Mucosa of descending colon (tissue), 3 donors: Measurements from ENCODE around the gene SMC5. TPM values are rescaled to one million over a fixed set of nuclear protein-coding genes. Genes with fewer than 3 reads are reported as not detected.
A peak's percentile ranks its signal among the peaks of the same experiment; 100 is the strongest.

Source experiments
- ATAC-seq: fragments of 200-7000 bp; cut with Tn5 transposase; one replicate; pipeline ENCODE4 v1.9.1; 2020; ENCODE audit warnings: mild to moderate bottlenecking, moderate library complexity
- DNase-seq, 3 donors: peaks; one replicate each; pipeline ENCODE4 v3.0.0-alpha.2; 2020
- H3K36me3 ChIP-seq: fragments of 200-600 bp; one replicate; pipeline ENCODE4 v1.8.0; 2021; ENCODE audit warnings: low read depth, mild to moderate bottlenecking
- H3K4me1 ChIP-seq: fragments of 200-600 bp; one replicate; pipeline ENCODE4 v1.8.0; 2021; ENCODE audit warnings: low read depth, mild to moderate bottlenecking
- H3K4me3 ChIP-seq: fragments of 200-600 bp; one replicate; pipeline ENCODE4 v1.8.0; 2021; ENCODE audit warnings: mild to moderate bottlenecking
- H3K9me3 ChIP-seq: fragments of 200-600 bp; one replicate; pipeline ENCODE4 v1.8.0; 2021; ENCODE audit warnings: mild to moderate bottlenecking
- intact Hi-C, 2 donors: fragments of 100-400 bp; cut with DNase I in 1 of 2; cut with micrococcal nuclease in 1 of 2; formaldehyde crosslinking; loops; one replicate each; pipeline versions ENCODE4 v1.11.0 to v1.11.1; 2022; cut with DNase I, micrococcal nuclease
- total RNA-seq, 3 donors: library from RNA; stranded (reverse); fragmentation: NEBNext Ultra II Directional in 2 of 3; extraction: Animal tissue kit (Norgen Biotek cat#: 25700) in 2 of 3; gene quantifications; one replicate each; pipeline versions ENCODE4 v1.2.1 to v1.2.4, GENCODE V29; 2021 to 2023
- TF ChIP-seq, protein P1 (sequence below): fragments of 200-600 bp; IDR thresholded peaks from one replicate; pipeline ENCODE4 v1.8.0; 2022; ENCODE audit warnings: antibody characterized with exemption, mild to moderate bottlenecking
- donor health status: DM: no; HTN: no; CAD: no; lungs with moderate emphysema.
- donor health status: DM: no; HTN: no; CAD: no.
- donor health status: DM: no; HTN: yes; CAD: no.

SMC5 gene
- total RNA-seq, 3 donors from 2014 or later, result 23.7 to 32.1 (median 31.7) TPM

DNA sequence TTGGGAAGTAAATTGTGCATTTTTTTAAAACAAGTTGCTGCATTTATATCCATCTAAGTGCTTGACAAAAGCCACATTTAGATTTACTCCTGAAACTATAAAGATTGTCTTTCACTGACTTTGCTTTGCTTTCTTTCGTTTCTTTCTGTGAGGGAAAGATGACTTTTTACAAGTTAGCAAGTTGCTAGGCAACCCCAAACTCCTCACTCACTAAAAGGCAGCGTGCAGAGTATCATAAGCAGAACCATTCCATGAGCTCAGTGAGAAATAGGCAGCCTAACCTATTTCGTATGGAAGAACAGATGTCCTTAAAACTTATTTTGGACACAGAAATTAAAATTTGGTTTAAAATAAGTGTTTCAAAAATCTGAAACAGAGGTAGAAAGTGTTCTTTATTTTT lies 126.6 kb downstream of the SMC5 start:
- ATAC-seq, result no peak
- Histone ChIP-seq H3K4me3 (no peak overlapping the region), H3K36me3 (no peaks in the 10 kb centered on the region), H3K4me1 (no peaks in the 10 kb centered on the region), H3K9me3 (no peaks in the 10 kb centered on the region)
- TF ChIP-seq, protein P1, sequence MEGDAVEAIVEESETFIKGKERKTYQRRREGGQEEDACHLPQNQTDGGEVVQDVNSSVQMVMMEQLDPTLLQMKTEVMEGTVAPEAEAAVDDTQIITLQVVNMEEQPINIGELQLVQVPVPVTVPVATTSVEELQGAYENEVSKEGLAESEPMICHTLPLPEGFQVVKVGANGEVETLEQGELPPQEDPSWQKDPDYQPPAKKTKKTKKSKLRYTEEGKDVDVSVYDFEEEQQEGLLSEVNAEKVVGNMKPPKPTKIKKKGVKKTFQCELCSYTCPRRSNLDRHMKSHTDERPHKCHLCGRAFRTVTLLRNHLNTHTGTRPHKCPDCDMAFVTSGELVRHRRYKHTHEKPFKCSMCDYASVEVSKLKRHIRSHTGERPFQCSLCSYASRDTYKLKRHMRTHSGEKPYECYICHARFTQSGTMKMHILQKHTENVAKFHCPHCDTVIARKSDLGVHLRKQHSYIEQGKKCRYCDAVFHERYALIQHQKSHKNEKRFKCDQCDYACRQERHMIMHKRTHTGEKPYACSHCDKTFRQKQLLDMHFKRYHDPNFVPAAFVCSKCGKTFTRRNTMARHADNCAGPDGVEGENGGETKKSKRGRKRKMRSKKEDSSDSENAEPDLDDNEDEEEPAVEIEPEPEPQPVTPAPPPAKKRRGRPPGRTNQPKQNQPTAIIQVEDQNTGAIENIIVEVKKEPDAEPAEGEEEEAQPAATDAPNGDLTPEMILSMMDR, result no peak
- intact Hi-C loops, result no loop called here
- no peak for DNase-seq

DNA sequence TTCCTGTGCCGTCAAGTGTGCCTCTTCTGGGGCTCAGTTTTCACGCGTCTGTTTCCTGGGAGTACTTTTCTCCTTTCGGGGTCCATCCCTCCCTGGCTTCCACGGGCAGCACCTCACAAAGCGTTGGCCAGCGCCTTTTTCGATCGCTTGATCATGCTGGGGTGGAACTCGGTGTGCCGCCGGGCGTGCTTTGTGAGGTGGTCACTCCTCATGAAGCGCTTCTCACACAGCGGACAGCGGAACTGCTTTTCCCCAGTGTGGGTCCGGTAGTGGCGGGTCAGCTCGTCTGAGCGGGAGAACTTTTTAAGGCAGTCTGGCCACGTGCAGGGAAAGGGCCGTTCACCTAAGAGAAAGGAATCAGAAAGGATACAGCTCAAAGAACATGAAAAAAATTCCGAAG lies 128.9 kb downstream of the SMC5 start:
- Histone ChIP-seq H3K4me3 (no peak overlapping the region), H3K9me3 (no peaks in the 10 kb centered on the region), H3K36me3 (no peaks in the 10 kb centered on the region), H3K4me1 (peaks cover 11% of the 10 kb centered on the region)
- DNase-seq (no peak), ATAC-seq (no peak)
- intact Hi-C loops, result no loop called here
- TF ChIP-seq, protein P1, result no peak

DNA sequence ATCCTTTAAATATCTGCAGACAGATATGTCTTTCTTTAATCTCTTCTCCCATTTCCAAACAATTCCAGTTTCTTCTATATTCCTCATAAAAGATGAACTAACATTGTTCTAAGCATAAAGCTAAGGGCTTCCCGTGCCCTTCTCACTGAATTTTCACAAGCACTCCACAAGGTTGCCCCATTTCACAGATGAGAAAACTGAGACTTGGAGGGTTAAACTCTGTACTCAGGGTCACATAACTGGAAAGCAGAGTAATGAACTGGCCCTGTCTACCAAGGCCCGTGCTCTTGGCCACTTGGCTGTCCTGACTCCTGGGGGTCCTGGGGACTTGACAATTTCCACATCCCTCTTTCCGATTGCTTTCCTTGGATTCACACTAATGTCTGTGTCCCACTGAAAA lies 130.4 kb downstream of the SMC5 start:
- H3K4me3 ChIP-seq, result no peak overlapping the region
- DNase-seq (no peak), ATAC-seq (no peak)
- TF ChIP-seq, protein P1, result no peak
- no peaks in the 10 kb centered on the region for H3K9me3 ChIP-seq
- no peaks in the 10 kb centered on the region for H3K36me3 ChIP-seq
- peaks cover 25% of the 10 kb centered on the region for H3K4me1 ChIP-seq
- intact Hi-C loops, result no loop called here

DNA sequence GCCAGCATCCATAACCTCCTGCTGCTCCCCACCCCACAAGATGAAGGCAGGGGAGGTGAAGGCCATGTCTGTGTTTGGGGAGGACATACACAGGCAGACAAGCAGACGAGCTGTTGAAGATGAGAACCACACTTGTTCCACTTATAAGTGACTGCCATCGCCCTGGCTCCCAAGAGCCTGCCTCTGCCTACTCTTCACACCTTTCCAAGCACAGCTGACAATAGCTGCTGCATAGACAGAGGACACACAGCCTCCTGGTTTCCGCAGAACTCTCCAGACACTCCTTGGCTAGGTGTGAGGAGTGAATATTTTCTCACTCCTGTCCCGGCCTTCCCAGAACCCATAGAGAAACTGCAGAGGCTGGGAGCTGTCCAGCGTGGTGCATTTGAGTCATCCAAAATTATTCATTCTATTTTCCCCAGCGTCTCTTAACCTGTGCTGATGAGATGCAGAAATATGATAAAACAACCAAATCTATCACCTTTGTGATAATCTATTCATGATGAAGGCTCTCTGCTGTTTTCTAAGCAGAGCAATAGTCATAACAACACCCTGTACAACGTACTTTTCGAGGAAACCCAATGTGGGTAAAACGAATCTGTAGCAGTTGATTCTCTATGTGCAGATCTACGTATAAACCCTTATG lies 131.0 kb downstream of the SMC5 start:
- no peak for DNase-seq
- TF ChIP-seq, protein P1, result no peak
- H3K4me3 ChIP-seq, result no peak overlapping the region
- ATAC-seq, result no peak
- H3K4me1 ChIP-seq, result peaks cover 25% of the 10 kb centered on the region
- intact Hi-C loops, result no loop called here
- no peaks in the 10 kb centered on the region for H3K36me3 ChIP-seq
- no peaks in the 10 kb centered on the region for H3K9me3 ChIP-seq

DNA sequence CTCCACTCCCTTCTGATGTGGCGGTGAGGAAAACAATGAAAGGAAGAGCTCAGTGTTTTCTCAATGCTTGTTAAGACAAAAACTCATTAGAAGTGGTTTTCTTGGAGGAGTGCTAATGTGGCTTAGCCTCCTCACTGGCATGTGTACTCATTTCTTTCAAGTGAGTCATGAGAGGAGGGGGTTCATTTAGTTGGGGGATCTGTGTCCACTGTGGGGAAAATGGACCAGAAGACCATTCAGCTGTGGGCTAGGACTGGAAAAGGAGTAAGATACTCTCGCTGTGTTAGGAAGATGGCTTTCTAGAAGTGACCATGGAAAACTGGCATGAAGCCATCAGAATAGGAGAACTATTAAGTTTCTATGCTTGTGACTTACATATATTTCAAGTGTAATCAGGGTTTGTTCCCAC lies 132.2 kb downstream of the SMC5 start:
- peaks cover 25% of the 10 kb centered on the region for H3K4me1 ChIP-seq
- no peak overlapping the region for H3K4me3 ChIP-seq
- TF ChIP-seq, protein P1, result no peak
- intact Hi-C loops, result no loop called here
- no peaks in the 10 kb centered on the region for H3K36me3 ChIP-seq
- no peak for DNase-seq
- H3K9me3 ChIP-seq, result no peaks in the 10 kb centered on the region
- no peak for ATAC-seq

DNA sequence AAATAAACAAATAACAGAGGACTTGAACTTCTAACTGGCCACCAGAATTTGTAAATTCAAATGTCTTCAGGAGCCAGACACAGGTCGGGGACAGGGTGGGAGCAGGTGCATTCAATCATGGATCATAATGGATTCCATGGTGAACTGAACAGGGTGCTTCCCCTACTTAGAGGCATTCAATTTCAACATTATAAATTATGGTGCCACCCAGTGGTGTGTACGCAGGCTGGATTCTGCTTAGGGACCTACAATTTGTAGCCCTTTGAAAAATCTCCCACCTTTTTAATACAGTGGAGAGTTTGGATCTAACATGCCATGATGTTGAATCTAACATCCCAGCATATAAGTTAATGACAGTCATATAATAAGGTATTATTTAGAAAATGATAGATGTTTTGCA lies 133.4 kb downstream of the SMC5 start:
- ATAC-seq (peak; percentile 61), DNase-seq (peak in 1 of 3 donors; percentile 23)
- Histone ChIP-seq H3K9me3 (no peaks in the 10 kb centered on the region), H3K4me1 (peaks cover 31% of the 10 kb centered on the region), H3K4me3 (no peak overlapping the region), H3K36me3 (no peaks in the 10 kb centered on the region)
- intact Hi-C loops, result no loop called here
- TF ChIP-seq, protein P1, result no peak
